Kidney tubule cell (primary cell): ENCODE measurements around the gene ADARB2.

Experiments
- DNase-seq: peaks from one replicate; pipeline ENCODE4 v3.0.0-alpha.2; 2018; ENCODE audit warnings: low spot score

Gene ADARB2

DNA sequence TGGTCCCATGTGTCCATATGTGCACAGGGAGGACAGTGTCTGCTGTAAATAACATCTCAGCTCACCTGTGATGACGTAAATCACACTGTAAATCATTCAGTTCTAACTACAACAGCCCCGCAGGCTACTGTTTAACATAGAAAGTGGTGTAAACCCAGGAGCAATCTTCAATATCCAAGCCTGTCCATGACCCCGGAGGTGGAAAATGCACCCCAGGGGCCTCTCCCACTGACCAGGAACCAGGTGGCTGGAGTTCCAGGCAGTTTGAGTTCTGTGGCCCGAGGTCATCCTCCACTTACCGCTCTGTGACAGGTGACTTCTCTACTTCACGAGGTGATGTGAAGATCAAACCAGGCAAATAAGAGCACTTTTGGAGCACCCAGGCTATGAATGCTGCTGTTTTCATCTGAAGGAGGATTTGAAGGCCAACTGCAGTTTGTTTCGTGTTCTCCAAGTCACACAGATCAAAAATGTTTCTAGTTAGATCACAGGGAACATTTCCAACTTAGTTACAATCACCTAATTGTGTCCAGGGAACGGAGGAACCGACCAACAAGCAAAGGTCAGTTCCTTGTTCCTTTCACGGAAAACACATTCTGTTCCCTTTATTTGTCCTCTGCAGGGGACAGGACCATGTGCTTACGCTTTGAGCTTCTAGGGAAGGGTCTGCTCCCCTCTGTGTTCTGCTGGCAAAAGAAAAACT lies 549.3 kb downstream of the ADARB2 start:
- DNase-seq, result no peak

DNA sequence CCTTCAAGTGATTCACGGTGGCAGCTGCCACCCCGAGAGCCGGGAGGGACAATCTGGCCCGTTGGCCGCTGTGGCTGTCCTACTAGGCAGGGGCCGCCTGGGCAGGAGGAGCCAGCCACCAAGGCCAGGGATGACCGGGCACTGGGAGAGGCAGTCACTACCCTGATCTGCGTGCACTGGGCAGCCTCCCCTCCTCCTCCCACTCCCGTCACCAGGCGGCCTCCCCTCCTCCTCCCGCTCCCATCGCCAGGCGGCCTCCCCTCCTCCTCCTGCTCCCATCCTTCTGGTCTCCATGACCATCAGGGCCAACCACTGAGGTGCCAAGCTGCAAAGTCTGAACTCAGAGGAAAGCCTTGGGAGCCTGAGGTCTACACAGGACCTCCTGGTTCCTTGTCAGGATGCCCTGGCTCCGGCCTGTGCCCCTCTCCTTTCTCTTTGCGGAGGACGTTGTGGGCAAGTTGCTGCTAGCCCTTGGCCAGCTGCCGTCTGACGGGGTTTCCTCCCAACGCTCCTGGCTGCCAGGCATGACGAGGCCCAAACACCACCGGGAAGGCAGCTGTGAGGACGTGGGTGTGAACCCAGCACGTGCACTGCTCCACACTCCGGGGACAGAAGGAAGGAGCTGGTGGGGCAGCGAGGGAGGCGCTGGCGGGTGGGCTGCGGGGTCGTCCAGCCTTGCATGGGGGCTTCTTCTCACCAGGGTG lies 550.0 kb downstream of the ADARB2 start:
- DNase-seq, result no peak

DNA sequence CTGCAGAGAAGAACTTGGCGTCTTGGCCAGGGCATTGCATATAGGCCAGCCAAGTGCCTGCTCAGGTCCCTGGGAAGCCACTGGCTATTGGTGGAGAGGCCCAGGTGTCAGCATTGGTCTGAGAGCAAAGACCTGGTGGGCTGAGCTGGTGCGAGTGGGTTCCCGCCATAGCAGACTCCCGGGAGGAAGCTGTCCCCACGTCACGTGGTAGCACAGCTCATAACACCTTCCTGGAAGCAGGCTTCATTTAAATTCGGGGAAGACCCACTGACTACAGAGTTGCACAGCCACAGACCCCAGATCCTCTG lies 550.7 kb downstream of the ADARB2 start:
- DNase-seq, result no peak

DNA sequence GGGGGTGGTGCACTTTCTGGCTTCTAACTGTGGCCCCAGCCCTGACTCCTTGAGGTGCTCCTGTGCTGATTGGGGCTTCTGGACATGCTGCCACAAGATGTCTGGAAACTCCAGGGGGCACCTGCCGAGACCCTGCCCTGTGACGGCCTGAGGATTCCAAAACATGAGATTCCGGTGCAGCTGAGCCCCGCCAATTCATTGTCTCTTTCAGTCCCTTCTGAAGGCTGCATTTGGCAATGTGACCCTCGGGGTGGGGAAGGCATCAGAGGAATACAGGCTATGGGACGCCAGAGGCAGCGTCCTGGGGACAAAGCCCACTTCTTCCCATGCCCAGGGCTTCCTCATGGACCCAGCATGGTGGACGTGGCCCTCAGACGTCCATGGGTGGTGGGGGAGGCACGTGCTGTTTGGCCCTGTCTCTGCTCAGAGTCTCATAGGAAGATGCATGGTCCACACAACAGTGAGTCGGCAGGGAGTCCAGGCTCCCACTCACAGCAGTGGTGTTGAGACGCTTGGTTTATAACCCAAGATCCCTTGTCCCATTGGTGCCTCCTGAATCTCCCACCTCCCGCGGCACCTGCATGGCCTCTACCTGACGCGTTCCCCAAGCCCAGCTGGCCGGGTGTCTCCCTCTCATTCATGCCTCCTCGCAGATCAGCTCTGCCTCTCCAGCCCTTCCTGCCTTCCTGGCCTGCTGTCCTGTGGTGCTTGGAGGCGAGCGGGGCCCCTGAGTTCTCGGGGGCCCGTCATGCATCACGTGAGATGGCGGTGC lies 551.2 kb downstream of the ADARB2 start:
- no peak for DNase-seq

DNA sequence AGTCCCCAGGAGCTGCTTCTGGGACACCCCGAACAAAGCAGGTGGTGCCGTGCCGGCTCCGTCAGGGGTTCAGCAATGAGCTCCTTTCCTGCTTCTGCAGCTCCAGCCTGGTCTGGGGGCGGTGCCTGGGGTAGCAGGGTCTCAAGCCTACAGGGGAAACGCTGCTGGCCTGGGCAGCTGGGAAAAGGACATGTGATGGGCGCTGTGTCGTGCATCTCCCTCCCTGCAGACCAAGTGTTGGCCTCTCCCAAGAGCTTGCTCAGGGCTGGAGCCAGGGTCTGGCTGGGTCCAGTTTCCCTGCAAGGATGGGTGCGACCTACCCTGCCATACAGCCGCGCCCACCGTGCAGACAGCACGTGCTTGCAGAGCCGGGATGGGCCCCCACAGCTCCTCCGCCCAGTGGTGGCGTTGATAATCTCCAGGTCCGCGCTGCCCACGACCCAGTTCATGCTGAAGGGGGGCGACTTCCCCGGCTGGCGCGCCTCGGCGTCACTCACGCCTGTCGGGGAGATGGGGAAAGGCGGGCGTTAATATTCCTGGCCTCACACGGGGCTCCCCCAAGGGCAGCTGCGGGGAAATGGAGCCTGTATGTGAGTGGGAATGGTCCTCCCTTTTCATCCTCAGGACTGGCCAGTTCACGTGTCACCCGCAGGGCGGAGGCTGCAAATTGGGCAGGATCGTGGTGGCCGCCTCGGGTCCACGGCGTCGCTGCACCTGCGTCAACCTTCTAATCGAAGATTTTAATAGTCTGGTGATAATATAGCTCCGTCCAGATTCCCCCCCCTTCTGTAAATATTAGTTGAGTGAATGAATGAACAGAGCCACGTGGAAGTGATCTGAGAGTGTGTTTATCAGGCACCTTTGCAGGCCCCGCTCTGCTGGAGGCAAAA lies 552.5 kb downstream of the ADARB2 start:
- no peak for DNase-seq

DNA sequence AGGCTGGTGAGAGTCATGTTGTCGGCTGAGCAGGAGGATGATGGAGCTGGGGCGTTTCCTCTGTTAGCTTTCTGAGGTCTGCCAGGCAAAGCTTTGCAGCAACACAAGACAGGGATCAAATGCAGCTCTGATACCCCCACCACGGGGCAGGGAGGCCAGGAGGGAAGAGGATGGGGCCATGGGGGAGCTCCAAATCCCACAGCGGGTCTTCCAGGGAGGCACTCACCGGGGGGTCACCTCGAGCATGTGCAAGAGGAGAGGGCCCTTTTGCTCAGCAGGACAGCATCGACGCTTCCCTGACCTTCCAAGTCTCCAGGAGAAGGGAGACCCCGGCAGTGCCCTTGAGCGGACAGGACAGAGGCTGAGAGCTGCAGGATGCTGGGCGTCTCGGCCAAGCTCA lies 553.6 kb downstream of the ADARB2 start:
- DNase-seq, result no peak

DNA sequence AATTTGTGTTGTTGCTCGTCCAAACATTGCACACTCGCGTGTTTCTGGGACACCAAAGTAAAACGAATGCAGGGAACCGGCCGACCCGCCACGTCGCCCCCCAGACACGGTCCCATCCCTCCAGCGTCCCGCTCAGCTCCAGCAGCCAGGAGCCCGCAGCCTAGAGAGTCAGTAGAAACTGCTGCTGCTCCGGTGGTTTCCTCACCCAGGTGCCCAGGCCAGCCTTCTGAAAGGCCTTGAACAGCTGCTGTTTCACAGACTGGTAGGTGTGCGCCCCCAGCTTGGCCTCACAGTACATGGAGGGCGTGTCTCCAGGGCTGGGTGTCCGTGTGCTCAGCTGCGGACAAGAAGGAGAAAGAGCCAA lies 554.3 kb downstream of the ADARB2 start:
- DNase-seq, result no peak

DNA sequence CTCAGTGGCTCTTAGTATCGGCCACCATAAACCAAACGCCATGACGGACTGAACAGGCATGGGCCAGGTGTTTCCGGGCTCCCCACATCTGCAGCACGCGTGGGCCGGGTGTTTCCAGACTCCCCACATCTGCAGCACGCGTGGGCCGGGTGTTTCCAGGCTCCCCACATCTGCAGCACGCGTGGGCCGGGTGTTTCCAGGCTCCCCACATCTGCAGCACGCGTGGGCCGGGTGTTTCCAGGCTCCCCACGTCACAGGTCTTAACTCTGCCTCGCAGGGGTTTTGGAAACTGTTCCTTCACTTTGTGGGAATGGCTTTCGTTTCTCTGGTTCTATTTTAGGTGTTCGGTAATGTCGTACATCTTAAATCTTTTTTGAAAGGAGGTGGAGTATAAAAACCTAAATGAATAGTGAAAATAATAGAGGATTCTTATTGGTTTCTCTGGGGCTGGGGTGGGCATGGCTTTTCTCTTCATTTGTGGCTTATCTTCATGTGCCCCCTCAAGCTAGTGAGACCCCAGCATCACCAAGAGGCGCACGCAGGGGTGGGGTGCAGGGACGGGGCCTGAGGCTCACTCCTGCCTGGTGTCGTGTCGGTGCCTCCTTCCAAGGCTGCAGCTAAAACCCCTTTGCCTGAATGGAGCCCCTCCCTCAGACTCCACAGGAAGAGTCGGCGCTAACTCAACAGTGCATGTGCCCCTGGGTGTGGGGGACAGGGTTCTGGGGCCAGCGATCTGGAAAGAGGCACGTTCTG lies 554.9 kb downstream of the ADARB2 start:
- DNase-seq, result no peak

DNA sequence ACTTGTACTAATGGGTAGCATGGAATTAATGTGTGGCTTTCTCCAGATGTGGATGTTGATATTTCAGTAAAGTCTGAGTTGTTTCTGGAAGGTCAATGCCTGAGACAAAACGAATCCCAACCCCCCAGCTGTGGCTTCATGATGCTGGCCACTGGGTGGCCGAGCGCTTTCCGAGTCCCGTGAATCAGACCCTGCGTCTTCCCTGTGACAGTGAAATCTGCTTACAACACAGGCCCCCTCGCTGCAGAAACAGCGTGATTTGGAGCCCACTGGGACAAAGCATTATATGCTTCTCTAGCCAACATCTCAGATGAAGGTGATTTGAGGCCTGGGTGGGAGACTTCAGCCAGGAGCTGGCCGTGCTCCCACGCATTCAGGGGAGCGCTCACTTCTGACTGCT lies 556.5 kb downstream of the ADARB2 start:
- no peak for DNase-seq

DNA sequence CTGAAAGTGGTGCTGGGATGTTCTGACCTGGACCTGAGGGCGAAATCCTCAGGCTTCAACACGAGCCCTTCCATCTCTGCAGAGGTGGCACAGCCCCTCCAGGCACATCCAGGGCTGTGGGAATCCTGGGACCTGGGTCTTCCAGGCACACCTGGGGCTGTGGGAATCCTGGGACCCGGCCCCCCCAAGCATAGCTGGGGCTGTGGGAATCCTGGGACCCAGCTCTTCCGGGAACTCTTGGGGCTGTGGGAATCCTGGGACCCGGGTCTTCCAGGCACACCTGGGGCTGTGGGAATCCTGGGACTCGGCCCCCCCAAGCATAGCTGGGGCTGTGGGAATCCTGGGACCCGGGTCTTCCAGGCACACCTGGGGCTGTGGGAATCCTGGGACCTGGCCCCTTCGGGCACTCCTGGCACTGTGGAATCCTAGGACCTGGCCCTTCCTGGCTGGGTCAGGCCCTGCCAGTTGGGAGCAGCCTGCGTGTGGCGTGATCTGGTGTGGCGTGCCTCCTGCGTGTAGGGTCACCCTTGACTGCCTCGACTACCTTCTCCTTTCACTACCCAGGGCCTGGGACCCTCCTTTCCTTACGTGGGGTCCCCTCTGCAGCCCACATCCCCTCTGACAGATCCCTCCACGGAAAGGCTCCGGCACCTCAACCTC lies 557.1 kb downstream of the ADARB2 start:
- DNase-seq, result no peak

DNA sequence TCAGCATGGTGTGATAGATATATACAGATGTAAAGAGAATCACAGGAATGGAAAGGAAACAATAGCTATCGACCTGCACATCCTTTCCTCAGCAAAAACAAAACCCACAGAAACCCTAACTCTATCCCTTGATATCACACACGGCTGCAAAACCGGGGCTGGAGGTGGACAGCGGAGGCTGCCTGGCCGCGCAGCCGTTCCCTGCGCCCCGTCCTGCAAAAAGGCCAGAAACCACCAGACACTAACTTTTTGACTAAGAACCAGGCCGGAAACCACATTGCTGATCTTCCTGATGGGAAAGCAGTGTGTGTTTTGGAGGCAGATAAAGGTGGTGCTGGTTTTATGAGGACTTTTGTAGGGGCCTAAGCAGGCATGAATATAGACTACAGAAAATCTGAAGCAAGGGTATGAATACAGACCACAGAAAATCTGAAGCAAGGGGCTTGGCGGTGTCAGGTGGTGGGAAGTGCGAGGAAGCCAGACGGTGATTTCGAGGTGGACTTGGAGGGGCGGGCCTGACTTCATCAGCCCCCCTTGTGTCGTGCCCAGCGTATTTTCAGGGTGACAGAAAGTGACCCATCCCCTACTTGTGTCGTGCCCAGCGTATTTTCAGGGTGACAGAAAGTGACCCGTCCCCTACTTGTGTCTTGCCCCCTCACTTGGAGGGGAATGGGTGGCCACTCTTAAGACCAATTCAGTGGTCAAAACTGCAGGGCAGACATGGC lies 557.8 kb downstream of the ADARB2 start:
- DNase-seq, result no peak

DNA sequence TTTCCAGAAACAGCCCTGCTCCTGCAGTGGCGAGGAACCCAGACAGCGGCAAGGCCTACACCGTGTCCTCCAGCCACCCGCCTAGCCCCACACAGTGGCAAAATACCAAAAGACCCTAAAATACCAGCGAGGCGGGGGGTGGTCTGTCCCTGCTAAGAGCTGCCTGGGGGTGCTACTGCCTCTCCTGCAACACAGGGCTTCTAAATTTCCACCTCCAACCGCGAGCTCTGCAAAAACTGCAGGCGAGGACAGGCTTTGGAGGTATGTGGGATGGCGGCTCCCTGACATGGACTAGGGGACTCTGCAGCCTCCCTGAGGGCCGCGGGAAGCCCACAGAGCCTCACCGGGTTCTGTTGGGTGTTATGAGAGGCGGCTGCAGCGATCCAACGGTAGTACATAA lies 558.8 kb downstream of the ADARB2 start:
- DNase-seq, result no peak

DNA sequence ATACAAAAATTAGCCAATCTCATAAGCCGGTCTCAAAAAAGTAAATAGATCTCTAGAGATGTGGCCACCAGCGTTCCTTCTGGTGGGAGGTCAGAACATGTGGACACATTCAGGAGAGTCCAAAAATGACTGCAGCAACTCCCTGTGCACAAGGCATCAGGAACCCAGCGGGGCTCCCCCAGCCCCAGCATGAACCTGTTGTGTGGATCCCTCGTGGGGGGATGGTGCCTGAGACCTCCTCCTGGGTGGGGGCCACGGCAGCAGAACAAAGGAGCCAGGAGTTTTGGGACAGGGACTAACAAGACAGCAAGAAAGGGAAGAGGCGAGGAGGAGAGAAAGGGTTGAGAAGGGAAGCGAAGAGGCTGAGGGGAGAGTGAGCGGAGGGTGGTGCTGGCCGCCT lies 559.4 kb downstream of the ADARB2 start:
- DNase-seq, result no peak

DNA sequence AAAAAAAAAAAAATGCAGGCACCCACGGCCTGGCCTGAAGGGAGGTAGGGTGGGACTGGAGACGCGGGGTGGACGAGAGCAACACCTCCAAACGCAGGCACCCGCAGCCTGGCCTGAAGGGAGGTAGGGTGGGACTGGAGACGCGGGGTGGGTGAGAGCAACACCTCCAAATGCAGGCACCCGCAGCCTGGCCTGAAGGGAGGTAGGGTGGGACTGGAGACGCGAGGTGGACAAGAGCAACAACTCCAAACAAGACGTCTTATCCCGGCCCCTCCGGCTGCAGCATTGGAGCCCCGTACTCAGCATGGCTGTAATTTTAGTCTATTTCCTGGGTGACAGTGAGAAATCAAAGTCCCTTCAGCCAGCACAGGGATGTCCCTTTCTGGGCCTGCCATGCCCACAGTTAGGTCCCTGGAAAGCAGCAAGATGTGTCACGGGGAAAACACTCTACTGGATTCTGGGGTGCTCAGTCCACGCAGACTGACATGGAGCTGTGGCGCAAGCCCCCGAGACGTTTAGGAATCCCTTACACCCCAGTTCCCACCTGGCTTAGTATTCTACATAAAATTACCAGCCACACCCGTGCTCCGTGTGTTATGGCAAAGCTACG lies 561.3 kb downstream of the ADARB2 start:
- no peak for DNase-seq

DNA sequence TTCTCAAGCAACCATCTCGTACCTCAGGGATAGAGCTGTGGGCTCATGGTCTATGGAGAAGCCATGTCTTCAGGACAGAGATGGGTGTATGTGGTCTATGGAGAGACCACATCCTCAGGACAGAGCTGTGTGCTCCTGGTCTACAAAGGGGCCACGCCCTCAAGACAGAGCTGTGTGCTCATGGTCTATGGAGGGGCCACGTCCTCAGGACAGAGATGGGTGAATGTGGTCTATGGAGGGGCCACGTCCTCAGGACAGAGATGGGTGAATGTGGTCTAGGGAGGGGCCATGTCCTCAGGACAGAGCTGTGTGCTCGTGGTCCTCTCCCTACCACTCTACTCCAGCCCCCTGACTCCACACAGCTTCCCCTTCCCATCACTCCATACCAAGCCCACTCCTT lies 563.3 kb downstream of the ADARB2 start:
- no peak for DNase-seq

DNA sequence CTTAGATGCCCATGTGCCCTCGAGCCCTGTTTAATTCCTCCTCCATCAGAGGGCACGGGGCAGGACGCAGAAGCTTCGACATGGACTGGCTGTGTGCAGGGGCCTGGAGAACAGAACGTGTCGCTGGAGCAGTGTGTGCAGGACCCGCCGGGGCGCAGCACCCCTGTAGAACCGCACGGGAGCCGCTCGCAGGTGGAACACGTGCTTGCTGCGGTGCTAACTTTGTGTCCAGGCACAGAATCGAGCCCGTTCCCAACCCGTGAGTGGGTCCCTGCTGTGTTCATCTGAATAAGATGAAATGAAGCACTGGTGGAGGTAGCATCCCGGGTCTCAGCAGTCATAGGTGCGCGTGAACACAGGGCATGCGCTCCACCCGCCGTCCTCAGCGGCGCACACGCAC lies 564.2 kb downstream of the ADARB2 start:
- no peak for DNase-seq

DNA sequence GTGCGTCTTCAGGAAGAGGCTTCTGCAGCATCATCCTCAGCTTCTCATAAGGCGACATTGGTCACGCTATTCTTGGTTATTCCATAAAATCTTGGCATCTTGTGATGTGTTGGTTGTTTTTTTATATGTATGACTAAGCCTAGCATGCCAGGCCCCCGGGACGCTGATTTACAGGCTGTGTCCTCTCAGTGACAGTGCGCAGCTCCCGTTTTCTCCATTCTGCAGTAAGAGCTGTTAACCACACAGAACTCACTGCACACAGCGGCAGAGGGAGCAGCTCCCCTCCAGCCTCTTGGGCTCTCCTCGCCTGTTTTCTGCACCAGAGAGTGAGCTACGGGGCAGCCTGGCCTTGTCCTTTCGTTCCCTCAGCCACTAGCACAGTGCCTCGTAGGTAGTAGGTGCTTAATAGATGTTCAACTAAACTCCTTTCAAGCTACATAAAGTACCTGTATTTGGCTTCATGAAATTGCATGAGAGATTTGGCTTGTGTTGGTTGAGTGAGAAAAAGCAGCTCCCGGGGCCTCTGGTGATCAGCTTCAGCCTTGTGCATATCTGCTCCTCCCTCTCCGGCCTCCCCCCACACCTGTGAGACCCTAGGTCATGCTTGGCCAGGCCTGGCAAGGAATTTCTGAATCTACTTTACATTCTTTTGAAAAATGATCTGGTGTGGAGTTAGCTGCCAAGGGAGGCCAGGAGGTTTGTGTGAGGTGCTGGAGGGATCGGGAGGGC lies 564.9 kb downstream of the ADARB2 start:
- DNase-seq, result no peak

DNA sequence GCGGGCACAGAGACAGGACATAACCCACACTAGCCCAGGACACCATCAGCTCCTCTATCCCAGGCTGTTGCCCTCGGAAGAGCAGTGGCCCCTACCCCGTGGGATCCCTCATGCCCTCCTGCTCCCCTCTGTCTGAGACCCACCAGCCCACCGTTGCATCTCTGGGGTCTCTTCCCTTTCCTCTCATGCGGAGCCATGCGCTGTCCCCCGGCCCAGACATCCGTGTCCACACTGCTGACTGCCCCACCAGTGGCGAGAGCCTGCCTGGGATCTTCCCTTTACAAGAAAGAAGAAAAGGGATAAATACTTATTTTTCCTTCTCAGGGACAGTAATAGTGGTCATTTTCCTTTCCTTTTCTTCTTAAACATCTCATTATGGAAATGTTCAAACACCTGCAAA lies 565.7 kb downstream of the ADARB2 start:
- no peak for DNase-seq

DNA sequence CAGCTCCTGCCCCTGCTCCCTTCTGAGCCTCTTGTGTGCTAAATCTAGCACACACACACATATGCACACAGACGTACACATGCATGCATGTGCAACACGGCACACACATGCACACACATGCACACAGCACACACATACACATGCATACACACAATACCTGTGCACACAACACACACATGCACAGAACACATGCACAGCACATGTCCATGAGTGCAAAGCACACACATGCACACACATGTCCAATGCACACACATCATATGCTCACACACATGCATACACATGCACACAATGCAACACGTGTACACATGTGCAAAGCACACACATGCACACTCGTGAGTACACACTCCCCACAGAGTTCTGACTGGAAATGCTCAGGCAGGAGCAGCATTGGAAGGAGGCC lies 566.1 kb downstream of the ADARB2 start:
- DNase-seq, result no peak

DNA sequence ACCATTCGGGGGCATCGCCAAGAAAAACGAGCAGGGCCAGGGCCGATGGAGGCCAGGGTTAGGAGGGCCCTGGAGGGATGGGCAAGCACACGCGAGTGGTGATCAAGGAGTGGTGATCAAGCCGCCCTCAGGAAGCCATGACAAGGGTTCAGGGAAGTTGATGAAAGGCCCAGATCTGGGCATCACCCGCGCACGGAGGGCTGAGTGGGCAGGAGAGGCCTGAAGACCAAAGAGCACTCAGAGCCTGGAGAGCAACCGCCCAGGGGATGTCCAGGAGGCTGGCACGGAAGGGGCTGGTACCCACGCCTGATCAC lies 566.5 kb downstream of the ADARB2 start:
- no peak for DNase-seq
